Activated T-helper 2 cell treated with anti-CD3 and anti-CD28 coated beads, Interferon-gamma antibody, Interleukin-2, Interleukin-4, amounts not matched to agents 10 μg/mL and 5 μg/mL and 100 μg/mL, durations not matched to agents 14 hours and 24 hours and 36 hours (primary cell): Measurements from ENCODE around the gene SLC44A4. TPM values are rescaled to one million over a fixed set of nuclear protein-coding genes. Genes with fewer than 3 reads are reported as not detected.
"Not testable (repeated sequence)": the region's sequence is repeated elsewhere in the genome, so short reads cannot be mapped to it uniquely, and the experiment has no call there.

ENCODE experiments used
- DNase-seq: peaks from one replicate; pipeline ENCODE4 v3.0.0; 2021; ENCODE audit warnings: low spot score
- H3K27ac Mint-ChIP-seq: one replicate; pipeline ENCODE4 v1.8.0; 2021; ENCODE audit warnings: mixed read lengths
- H3K27me3 Mint-ChIP-seq: one replicate; pipeline ENCODE4 v1.8.0; 2021; ENCODE audit warnings: low read depth, mixed read lengths
- H3K36me3 Mint-ChIP-seq: one replicate; pipeline ENCODE4 v1.8.0; 2021; ENCODE audit warnings: low read depth, mixed read lengths
- H3K4me1 Mint-ChIP-seq: one replicate; pipeline ENCODE4 v1.8.0; 2021; ENCODE audit warnings: low read depth, mixed read lengths
- H3K4me3 Mint-ChIP-seq: one replicate; pipeline ENCODE4 v1.8.0; 2021; ENCODE audit warnings: low read depth, mild to moderate bottlenecking, moderate library complexity, mixed read lengths
- H3K9me3 Mint-ChIP-seq: one replicate; pipeline ENCODE4 v1.8.0; 2021; ENCODE audit warnings: mixed read lengths
- intact Hi-C: fragments of 100-400 bp; cut with micrococcal nuclease; formaldehyde crosslinking; loops from one replicate; pipeline ENCODE4 v1.15.1; 2023
- total RNA-seq: library from RNA; stranded (reverse); gene quantifications from 2 replicates; pipeline ENCODE4 v1.2.3, GENCODE V29; 2022

Gene SLC44A4
- total RNA-seq, 1 donor from 2014 or later = 0.18 TPM

GRCh38 chr6:31908791-31909190, 30.0 kb upstream of the SLC44A4 start:
- Mint-ChIP-seq H3K4me1 (peaks cover 14% of the 10 kb centered on the region), H3K4me3 (no peak overlapping the region), H3K36me3 (no peaks in the 10 kb centered on the region), H3K27me3 (no peaks in the 10 kb centered on the region), H3K9me3 (no peaks in the 10 kb centered on the region), H3K27ac (peak overlapping the region; percentile 42)
- intact Hi-C loops = no loop called here
- DNase-seq = no peak

- H3K4me1 Mint-ChIP-seq = peaks cover 14% of the 10 kb centered on the region
- H3K36me3 Mint-ChIP-seq, DNase-seq: not testable (repeated sequence)
These were observed 29.5 kb upstream of the SLC44A4 start for GRCh38 chr6:31908255-31908654.

GRCh38 chr6:31907158-31907813, 28.5 kb upstream of the SLC44A4 start:
- no peaks in the 10 kb centered on the region for H3K9me3 Mint-ChIP-seq
- H3K27ac Mint-ChIP-seq = no peak overlapping the region
- DNase-seq = no peak
- intact Hi-C loops = no loop called here
- H3K4me1 Mint-ChIP-seq = peaks cover 20% of the 10 kb centered on the region
- no peaks in the 10 kb centered on the region for H3K27me3 Mint-ChIP-seq
- H3K36me3 Mint-ChIP-seq = no peaks in the 10 kb centered on the region
- no peak overlapping the region for H3K4me3 Mint-ChIP-seq

More at GRCh38 chr6:31908255-31908654, 29.5 kb upstream of the SLC44A4 start:
- H3K9me3 Mint-ChIP-seq, intact Hi-C loops, H3K4me3 Mint-ChIP-seq, H3K27me3 Mint-ChIP-seq, H3K27ac Mint-ChIP-seq: not testable (repeated sequence)

- H3K27me3 Mint-ChIP-seq, DNase-seq, H3K36me3 Mint-ChIP-seq, intact Hi-C loops, H3K4me3 Mint-ChIP-seq, H3K9me3 Mint-ChIP-seq, H3K27ac Mint-ChIP-seq: not testable (repeated sequence)
- H3K4me1 Mint-ChIP-seq = peaks cover 20% of the 10 kb centered on the region
These were observed 27.9 kb upstream of the SLC44A4 start for GRCh38 chr6:31906727-31907126.

- intact Hi-C loops = no loop called here
- no peak overlapping the region for H3K4me3 Mint-ChIP-seq
- no peak for DNase-seq
- peaks cover 20% of the 10 kb centered on the region for H3K4me1 Mint-ChIP-seq
- H3K27ac Mint-ChIP-seq = no peak overlapping the region
- H3K36me3 Mint-ChIP-seq = no peaks in the 10 kb centered on the region
- no peaks in the 10 kb centered on the region for H3K9me3 Mint-ChIP-seq
- no peaks in the 10 kb centered on the region for H3K27me3 Mint-ChIP-seq
These were observed 27.3 kb upstream of the SLC44A4 start for GRCh38 chr6:31906122-31906521.

GRCh38 chr6:31905041-31905440, 26.2 kb upstream of the SLC44A4 start:
- Mint-ChIP-seq H3K4me1 (peaks cover 16% of the 10 kb centered on the region), H3K36me3 (no peaks in the 10 kb centered on the region), H3K9me3 (no peaks in the 10 kb centered on the region), H3K4me3 (no peak overlapping the region), H3K27me3 (no peaks in the 10 kb centered on the region), H3K27ac (no peak overlapping the region)
- no peak for DNase-seq
- intact Hi-C loops = no loop called here

GRCh38 chr6:31903957-31904356, 25.2 kb upstream of the SLC44A4 start:
- DNase-seq = no peak
- Mint-ChIP-seq H3K27me3 (no peaks in the 10 kb centered on the region), H3K36me3 (peaks cover 9% of the 10 kb centered on the region), H3K4me3 (no peak overlapping the region), H3K4me1 (peaks cover 22% of the 10 kb centered on the region), H3K9me3 (no peaks in the 10 kb centered on the region), H3K27ac (no peak overlapping the region)
- intact Hi-C loops = no loop called here

GRCh38 chr6:31901953-31902643, 23.3 kb upstream of the SLC44A4 start, which contains the start of gene ZBTB12:
TSS of gene ZBTB12 (minus strand) at chr6:31902086. CDS start at chr6:31901305, 781 bp downstream.
- H3K4me3 Mint-ChIP-seq = peak within 1 kb of the TSS; percentile 75
- H3K4me1 Mint-ChIP-seq = peaks cover 21% of the 10 kb centered on the region
- no peaks in the 10 kb centered on the region for H3K9me3 Mint-ChIP-seq
- intact Hi-C loops = no loop called here
- H3K27ac Mint-ChIP-seq = peak within 1 kb of the TSS; percentile 85
- DNase-seq = peak; percentile 85
- peaks cover 15% of the 10 kb centered on the region for H3K36me3 Mint-ChIP-seq
- no peaks in the 10 kb centered on the region for H3K27me3 Mint-ChIP-seq

- peaks cover 15% of the 10 kb centered on the region for H3K36me3 Mint-ChIP-seq
- H3K9me3 Mint-ChIP-seq = no peaks in the 10 kb centered on the region
- peak; percentile 39 for DNase-seq
- peak overlapping the region; percentile 66 for H3K4me3 Mint-ChIP-seq
- intact Hi-C loops = no loop called here
- no peaks in the 10 kb centered on the region for H3K27me3 Mint-ChIP-seq
- peaks cover 22% of the 10 kb centered on the region for H3K4me1 Mint-ChIP-seq
- H3K27ac Mint-ChIP-seq = no peak overlapping the region
These were observed 22.7 kb upstream of the SLC44A4 start for GRCh38 chr6:31901415-31901952.

- intact Hi-C loops = no loop called here
- Mint-ChIP-seq H3K4me1 (peaks cover 26% of the 10 kb centered on the region), H3K27ac (no peak overlapping the region), H3K9me3 (no peaks in the 10 kb centered on the region), H3K27me3 (no peaks in the 10 kb centered on the region), H3K36me3 (peaks cover 15% of the 10 kb centered on the region), H3K4me3 (peak overlapping the region; percentile 66)
- no peak for DNase-seq
These were observed 22.2 kb upstream of the SLC44A4 start for GRCh38 chr6:31900917-31901414.

- no peak for DNase-seq
- intact Hi-C loops = loop anchor here (5.0 kb wide), 2 partner anchors 68 to 233 kb away; partner anchors contain the start of genes CSNK2B and LY6G5B
- no peak overlapping the region for H3K4me3 Mint-ChIP-seq
These were observed 21.3 kb upstream of the SLC44A4 start for GRCh38 chr6:31899882-31900722.

GRCh38 chr6:31899215-31899614, 20.4 kb upstream of the SLC44A4 start:
- Mint-ChIP-seq H3K9me3 (no peaks in the 10 kb centered on the region), H3K36me3 (peaks cover 22% of the 10 kb centered on the region), H3K4me1 (peaks cover 29% of the 10 kb centered on the region), H3K27me3 (no peaks in the 10 kb centered on the region), H3K4me3 (peak overlapping the region; percentile 78), H3K27ac (peak overlapping the region; percentile 48)
- intact Hi-C loops = loop anchor here (5.0 kb wide), 2 partner anchors 67 to 232 kb away; partner anchors contain the start of genes CSNK2B and LY6G5B
- no peak for DNase-seq

More at GRCh38 chr6:31899882-31900722, 21.3 kb upstream of the SLC44A4 start:
- Mint-ChIP-seq H3K27ac (no peak overlapping the region), H3K27me3 (no peaks in the 10 kb centered on the region), H3K36me3 (peaks cover 22% of the 10 kb centered on the region), H3K4me1 (peaks cover 29% of the 10 kb centered on the region), H3K9me3 (no peaks in the 10 kb centered on the region)
